K562 (cell line): ENCODE results near the gene TYSND1. TPM values are rescaled to one million over a fixed set of nuclear protein-coding genes. Genes with fewer than 3 reads are reported as not detected.
A peak's percentile ranks its signal among the peaks of the same experiment; 100 is the strongest.

Source experiments
- CHD4 ChIP-seq: fragments of 200-600 bp; sonication (generic); IDR thresholded peaks from 3 replicates; pipeline ENCODE4 v1.6.1; 2012; ENCODE audit warnings: low read depth, mild to moderate bottlenecking, mixed read lengths, low read length, inconsistent platforms; ENCODE audit not compliant: insufficient read depth, insufficient replicate concordance, poor library complexity, severe bottlenecking
- HMGN3 ChIP-seq: IDR thresholded peaks from 2 replicates; pipeline ENCODE4 v1.6.1; 2011; ENCODE audit warnings: borderline replicate concordance, low read depth, mild to moderate bottlenecking, mixed read lengths, low read length; ENCODE audit not compliant: insufficient read length; ENCODE audit errors: extremely low read depth
- JUN ChIP-seq, 2 experiments: sonication (generic) in 1 of 2; formaldehyde crosslinking in 1 of 2; IDR thresholded peaks; 2 replicates each; pipeline versions ENCODE4 v1.6.1 to v1.8.0; 2012 to 2022; ENCODE audit warnings: borderline replicate concordance in 2 of 2, mild to moderate bottlenecking in 2 of 2, improper control_type of control experiment in 1 of 2, low read depth in 1 of 2, low read length in 1 of 2, missing genetic modification reagents in 1 of 2
- JUNB ChIP-seq: fragments of 450-650 bp; formaldehyde crosslinking; conservative IDR thresholded peaks from 2 replicates; pipeline ENCODE4 v1.4.0; 2020; ENCODE audit warnings: mild to moderate bottlenecking
- NR2C2 ChIP-seq, 2 experiments: fragments of 200-800 bp in 1 of 2; sonication (Bioruptor generic) in 1 of 2; sonication (generic) in 1 of 2; formaldehyde crosslinking in 1 of 2; IDR thresholded peaks; 2 replicates each; pipeline versions ENCODE4 v1.6.1 to v1.8.0; 2016 to 2022; ENCODE audit warnings: mild to moderate bottlenecking in 1 of 2, missing compliant biosample characterization in 1 of 2, missing genetic modification characterization in 1 of 2, missing genetic modification reagents in 1 of 2
- RFX1 ChIP-seq: fragments of 450-650 bp; IDR thresholded peaks from 2 replicates; pipeline ENCODE4 v1.6.1; 2016; ENCODE audit warnings: mild to moderate bottlenecking, moderate library complexity
- RFX7 ChIP-seq: fragments of 250-450 bp; sonication (Bioruptor Pico); IDR thresholded peaks from 2 replicates; pipeline ENCODE4 v1.5.1; 2021; ENCODE audit warnings: mild to moderate bottlenecking
- RHOXF2B ChIP-seq: fragments of 250-450 bp; sonication (Bioruptor Pico); conservative IDR thresholded peaks from 2 replicates; pipeline ENCODE4 v1.5.1; 2021
- RUNX1 ChIP-seq: sonication (generic); IDR thresholded peaks from 2 replicates; pipeline ENCODE4 v1.6.1; 2016; ENCODE audit warnings: antibody characterized with exemption, low read depth
- SAFB ChIP-seq: fragments of 200-400 bp; formaldehyde crosslinking; IDR thresholded peaks from 2 replicates; pipeline ENCODE4 v1.6.1; 2017; ENCODE audit warnings: low read depth, low read length, borderline replicate concordance
- SMARCA5 ChIP-seq: fragments of 450-650 bp; IDR thresholded peaks from 2 replicates; pipeline ENCODE4 v1.6.1; 2016
- XRCC4 ChIP-seq: IDR thresholded peaks from one replicate; pipeline ENCODE4 v1.6.1; 2011; ENCODE audit not compliant: insufficient read depth, insufficient read length; ENCODE audit errors: extremely low read depth
- ZKSCAN1 ChIP-seq: fragments of 150-350 bp; IDR thresholded peaks from 2 replicates; pipeline ENCODE4 v1.6.1; 2016; ENCODE audit warnings: low read depth, low read length
- ZNF165 ChIP-seq: fragments of 250-450 bp; sonication (Bioruptor Pico); IDR thresholded peaks from 2 replicates; pipeline ENCODE4 v1.4.0; 2020; ENCODE audit warnings: borderline replicate concordance
- ZNF384 ChIP-seq: IDR thresholded peaks from 2 replicates; pipeline ENCODE4 v1.6.1; 2012; ENCODE audit warnings: low read depth, low read length, improper control_type of control experiment
- ZNF407 ChIP-seq: fragments of 450-650 bp; IDR thresholded peaks from 2 replicates; pipeline ENCODE4 v1.6.1; 2016; ENCODE audit warnings: low read depth
- ZNF639 ChIP-seq, 2 experiments: fragments of 200-800 bp in 1 of 2; sonication (Bioruptor generic) in 1 of 2; sonication (generic) in 1 of 2; formaldehyde crosslinking in 1 of 2; IDR thresholded peaks in 1 of 2; conservative IDR thresholded peaks in 1 of 2; 2 replicates each; pipeline versions ENCODE4 v1.5.0 to v1.6.1; 2016 to 2020; ENCODE audit warnings: missing compliant biosample characterization in 1 of 2, missing genetic modification characterization in 1 of 2, missing genetic modification reagents in 1 of 2
- ZNF780A ChIP-seq: fragments of 250-450 bp; sonication (Bioruptor Pico); IDR thresholded peaks from 2 replicates; pipeline ENCODE4 v1.5.0; 2021; ENCODE audit warnings: mild to moderate bottlenecking
- polyA plus RNA-seq, 8 experiments: library from polyadenylated mRNA; depleted of rRNA in 4 of 8; stranded (reverse) in 5 of 8; unstranded in 3 of 8; fragments of >200 nt; fragmentation: Nextera tagmentation in 2 of 8; fragmentation: Illumina TruSeq in 1 of 8; extraction: Ambion mirVana in 2 of 8; extraction: Trizol in 1 of 8; gene quantifications; 2 replicates each; pipeline versions ENCODE4 v1.2.1 to v1.2.3, GENCODE V29; 2011 to 2014; ENCODE audit warnings: inconsistent platforms in 1 of 8, missing spikeins in 1 of 8
- total RNA-seq, 7 experiments: library from RNA; depleted of rRNA in 6 of 7; stranded (reverse); fragments of >200 nt in 6 of 7; fragmentation: Illumina TruSeq in 2 of 7; extraction: Trizol in 2 of 7; gene quantifications; 2 replicates each; pipeline versions ENCODE4 v1.2.1 to v1.2.3, GENCODE V29; 2011 to 2021; ENCODE audit warnings: low replicate concordance in 1 of 7

The TYSND1 gene
- total and polyA plus RNA-seq, 9 of the 15 experiments (the other 6 are each of a cell fraction or from before 2014, with no cell fraction given), result 0.60 to 2.0 (median 1.3) TPM

- TF ChIP-seq ZNF407, result no peak
- TF ChIP-seq RFX1, result no peak
- TF ChIP-seq HMGN3, result no peak
- no peak for TF ChIP-seq ZNF780A (CRISPR knock-in tag)
- TF ChIP-seq RHOXF2B (CRISPR knock-in tag), result no peak
- TF ChIP-seq ZKSCAN1, result no peak
- TF ChIP-seq SAFB, result no peak
- no peak for TF ChIP-seq SMARCA5
- no peak for TF ChIP-seq ZNF384
- no peak for TF ChIP-seq RFX7 (CRISPR knock-in tag)
- TF ChIP-seq JUNB (CRISPR knock-in tag), result no peak
- no peak for TF ChIP-seq RUNX1
- no peak for TF ChIP-seq CHD4
- TF ChIP-seq NR2C2 (CRISPR knock-in tag; IDR thresholded peaks at IDR 0.05), result peak; percentile 76
- TF ChIP-seq NR2C2 (tag; IDR thresholded peaks at IDR 0.05), result peak; percentile 88
- no peak for TF ChIP-seq ZNF165 (CRISPR knock-in tag)
- TF ChIP-seq ZNF639 (CRISPR knock-in tag; conservative IDR thresholded peaks at IDR 0.05 in 1 of 2, IDR thresholded peaks at IDR 0.05 in 1 of 2), result no peak
- TF ChIP-seq XRCC4, result no peak
- no peak for TF ChIP-seq JUN (IDR thresholded peaks at IDR 0.05; ENCODE audit: borderline replicate concordance, low read depth, low read length)
- TF ChIP-seq JUN (CRISPR knock-in tag; IDR thresholded peaks at IDR 0.05; ENCODE audit: borderline replicate concordance), result no peak
Observed at GRCh38 chr10:70169649-70170364, 23.3 kb upstream of the TYSND1 start (continued).
